ENCODE data around the gene CPLX3. TPM values are rescaled to one million over a fixed set of nuclear protein-coding genes. Genes with fewer than 3 reads are reported as not detected.

Gene CPLX3
- total RNA-seq, 4 donors from 2014 or later: not detected

DNA sequence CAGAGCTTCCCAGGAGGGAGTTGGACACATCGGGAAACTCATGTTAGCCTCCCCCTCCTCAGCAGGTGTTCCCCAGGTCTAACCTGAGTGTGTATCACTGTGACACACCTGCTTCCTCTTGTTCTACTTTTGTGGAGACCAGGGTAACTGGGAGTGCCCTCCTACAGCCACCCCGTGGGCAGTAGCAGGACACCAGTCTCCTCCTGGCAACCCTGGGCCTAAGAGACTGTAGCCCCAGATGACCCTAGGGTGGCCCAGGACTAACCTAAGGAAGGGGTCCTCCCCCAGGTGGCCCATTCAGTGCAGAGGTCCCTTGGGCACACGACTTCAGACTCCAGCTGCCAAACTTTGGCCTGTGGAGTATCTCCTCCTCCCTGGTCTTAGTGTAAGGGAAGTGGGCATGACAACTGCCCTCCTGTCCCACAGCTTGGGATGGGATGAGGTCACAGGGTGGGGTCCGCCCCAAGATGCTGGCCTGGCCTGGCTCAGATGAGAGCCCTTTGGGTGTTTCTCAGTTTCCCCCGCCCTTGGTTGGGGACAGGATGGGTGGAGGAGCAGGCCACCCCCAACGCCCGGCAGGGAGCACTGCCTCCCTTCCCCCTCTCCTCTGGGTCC, 39.8 kb upstream of the CPLX3 start:
- Histone ChIP-seq H3K27ac (peak overlapping the region in 3 of 4 donors; percentile 82 to 88 (median 88)), H3K4me3 (no peak overlapping the region), H3K27me3 (no peaks in the 10 kb centered on the region), H3K9me3 (no peaks in the 10 kb centered on the region), H3K36me3 (no peaks in the 10 kb centered on the region), H3K4me1 (peaks cover 0 to 93% (median 87%) of the 10 kb centered on the region in 4 donors)
- 56 to 65% methylated on average over 6 to 7 of the region's 7 CpGs for WGBS, 2 donors
- TF ChIP-seq, protein P1, sequence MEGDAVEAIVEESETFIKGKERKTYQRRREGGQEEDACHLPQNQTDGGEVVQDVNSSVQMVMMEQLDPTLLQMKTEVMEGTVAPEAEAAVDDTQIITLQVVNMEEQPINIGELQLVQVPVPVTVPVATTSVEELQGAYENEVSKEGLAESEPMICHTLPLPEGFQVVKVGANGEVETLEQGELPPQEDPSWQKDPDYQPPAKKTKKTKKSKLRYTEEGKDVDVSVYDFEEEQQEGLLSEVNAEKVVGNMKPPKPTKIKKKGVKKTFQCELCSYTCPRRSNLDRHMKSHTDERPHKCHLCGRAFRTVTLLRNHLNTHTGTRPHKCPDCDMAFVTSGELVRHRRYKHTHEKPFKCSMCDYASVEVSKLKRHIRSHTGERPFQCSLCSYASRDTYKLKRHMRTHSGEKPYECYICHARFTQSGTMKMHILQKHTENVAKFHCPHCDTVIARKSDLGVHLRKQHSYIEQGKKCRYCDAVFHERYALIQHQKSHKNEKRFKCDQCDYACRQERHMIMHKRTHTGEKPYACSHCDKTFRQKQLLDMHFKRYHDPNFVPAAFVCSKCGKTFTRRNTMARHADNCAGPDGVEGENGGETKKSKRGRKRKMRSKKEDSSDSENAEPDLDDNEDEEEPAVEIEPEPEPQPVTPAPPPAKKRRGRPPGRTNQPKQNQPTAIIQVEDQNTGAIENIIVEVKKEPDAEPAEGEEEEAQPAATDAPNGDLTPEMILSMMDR (IDR thresholded peaks at IDR 0.05): no peak
- TF ChIP-seq POLR2A (IDR thresholded peaks at IDR 0.05) (no peak), EP300 (IDR thresholded peaks at IDR 0.05) (no peak)
- DNase-seq (ENCODE audit: low spot score in 2 of 2): no peak

DNA sequence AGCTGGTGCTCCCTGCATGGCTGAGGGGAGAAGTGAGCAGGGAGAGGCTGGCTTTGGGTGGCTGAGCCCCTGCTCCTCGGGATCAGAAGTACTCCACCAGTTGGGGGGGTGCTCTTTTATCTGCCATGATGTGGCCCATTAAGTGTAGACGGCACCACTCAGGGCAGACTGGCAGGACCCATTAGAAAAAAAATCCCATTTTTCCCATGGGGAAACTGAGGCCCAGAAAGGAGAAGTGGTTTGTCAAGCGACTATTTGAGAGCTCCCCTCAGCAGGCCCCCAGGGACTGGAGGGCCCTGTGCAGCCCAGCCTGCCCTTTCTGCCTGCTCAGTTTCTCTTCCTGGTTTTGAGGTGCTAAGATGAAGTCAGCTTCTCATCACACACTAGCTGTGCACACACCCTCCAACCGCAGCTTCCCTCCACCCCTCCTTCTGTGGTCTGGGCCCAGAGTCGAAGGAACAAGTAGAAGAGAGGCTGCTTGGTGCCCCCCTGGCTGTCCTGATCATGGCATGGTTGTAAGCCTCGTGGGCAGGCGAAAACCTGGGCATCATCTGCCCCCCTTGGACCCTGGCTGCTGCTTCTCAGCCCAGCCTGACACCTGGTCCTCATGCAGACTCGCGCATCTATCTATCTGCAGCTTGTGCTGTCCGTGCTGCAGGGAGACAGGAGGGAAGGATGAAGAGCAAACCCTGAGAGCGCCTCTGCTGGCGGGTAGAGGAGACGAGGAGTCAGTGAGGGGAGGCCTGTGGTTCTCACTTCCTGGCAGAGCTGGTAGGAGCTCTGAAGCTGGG, 39.0 kb upstream of the CPLX3 start:
- Histone ChIP-seq H3K36me3 (no peaks in the 10 kb centered on the region), H3K9me3 (no peaks in the 10 kb centered on the region), H3K27ac (peak overlapping the region; percentile 17 to 88 (median 85)), H3K4me3 (peak overlapping the region in 2 of 4 donors; percentile 1 to 13), H3K4me1 (peaks cover 0 to 100% (median 94%) of the 10 kb centered on the region in 4 donors), H3K27me3 (no peaks in the 10 kb centered on the region)
- DNase-seq (ENCODE audit: low spot score in 2 of 2): peak in 1 of 2 donors; percentile 50
- TF ChIP-seq POLR2A (IDR thresholded peaks at IDR 0.05): no peak
- peak in 1 of 2 donors; percentile 59 for TF ChIP-seq EP300 (IDR thresholded peaks at IDR 0.05)
- TF ChIP-seq, protein P1 (IDR thresholded peaks at IDR 0.05): peak; percentile 24 to 48 (median 40)
- WGBS, 2 donors: 41 to 43% methylated on average over 13 of the region's 13 CpGs

DNA sequence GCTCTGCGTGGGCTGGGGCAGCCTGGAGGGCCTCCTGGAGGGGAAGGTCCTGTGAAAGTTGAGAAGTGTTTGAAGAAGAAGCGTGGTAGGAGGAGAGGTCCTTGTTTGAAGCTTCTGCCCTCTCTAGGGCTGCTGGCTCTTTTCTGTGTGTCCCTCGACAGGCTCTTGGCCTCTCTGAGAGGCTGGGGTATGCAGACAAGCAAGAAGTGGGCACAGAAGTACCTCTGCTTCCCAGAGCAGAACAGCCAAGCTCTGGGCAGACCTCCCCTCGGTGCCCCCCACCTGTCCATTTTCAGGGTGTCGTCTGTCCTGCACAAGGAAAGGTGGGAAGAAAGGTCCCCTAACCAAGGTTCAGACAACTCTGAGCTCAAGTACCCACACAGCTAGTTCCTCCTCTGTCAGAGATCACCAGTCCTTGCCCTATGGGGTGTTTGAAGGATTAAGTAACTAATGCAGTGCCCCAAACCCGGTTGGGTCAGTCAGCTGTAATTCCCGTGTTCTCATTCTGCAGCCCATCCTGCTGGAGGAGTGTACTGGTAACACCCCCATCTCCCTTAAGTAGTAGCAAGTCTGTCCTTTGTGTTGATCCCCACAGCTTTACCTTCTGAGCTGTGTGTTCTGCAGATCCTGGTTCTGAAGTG, 38.3 kb upstream of the CPLX3 start:
- 37 to 47% methylated on average over 7 of the region's 7 CpGs for WGBS, 2 donors
- H3K9me3 ChIP-seq: no peaks in the 10 kb centered on the region

DNA sequence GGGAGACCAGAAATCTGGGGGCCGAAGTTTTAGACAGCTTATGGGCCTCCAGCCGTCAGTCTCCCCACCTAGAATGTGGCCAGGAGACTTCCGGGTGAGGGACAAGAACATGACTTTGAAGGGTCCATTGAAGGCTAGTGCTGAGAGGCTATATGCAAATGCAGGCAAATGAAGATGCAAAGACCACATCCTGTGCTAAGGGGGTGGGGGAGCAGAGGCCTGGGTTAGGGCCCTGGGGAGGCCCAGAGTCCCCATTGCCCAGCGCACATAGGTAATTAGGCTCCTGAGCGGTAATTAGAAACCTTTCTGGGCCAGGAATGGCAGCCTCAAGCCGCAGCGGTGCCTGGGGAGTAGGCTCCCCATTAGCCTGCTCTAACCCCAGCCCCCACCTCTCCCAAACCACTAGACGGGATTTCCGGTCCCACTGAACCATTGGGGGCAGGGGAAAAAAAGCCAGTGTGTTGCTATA, 37.7 kb upstream of the CPLX3 start:
- H3K4me3 ChIP-seq: peak overlapping the region in 2 of 4 donors; percentile 13 to 30
- H3K27ac ChIP-seq: peak overlapping the region in 3 of 4 donors; percentile 82 to 88 (median 88)
- no peaks in the 10 kb centered on the region for H3K27me3 ChIP-seq
- 43 to 48% methylated on average over 9 of the region's 9 CpGs for WGBS, 2 donors
- H3K36me3 ChIP-seq: no peaks in the 10 kb centered on the region
- H3K4me1 ChIP-seq: peaks cover 0 to 100% (median 97%) of the 10 kb centered on the region in 4 donors
- no peak for DNase-seq (ENCODE audit: low spot score in 2 of 2)
- TF ChIP-seq EP300 (IDR thresholded peaks at IDR 0.05): no peak
- TF ChIP-seq, protein P1 (IDR thresholded peaks at IDR 0.05): no peak
- TF ChIP-seq POLR2A (IDR thresholded peaks at IDR 0.05): no peak
- H3K9me3 ChIP-seq: no peaks in the 10 kb centered on the region

More for the DNA sequence above, 38.3 kb upstream of the CPLX3 start:
- Histone ChIP-seq H3K36me3 (no peaks in the 10 kb centered on the region), H3K27me3 (no peaks in the 10 kb centered on the region), H3K4me3 (peak overlapping the region in 2 of 4 donors; percentile 1 to 13), H3K4me1 (peaks cover 0 to 100% (median 97%) of the 10 kb centered on the region in 4 donors), H3K27ac (peak overlapping the region; percentile 17 to 88 (median 85))
- no peak for DNase-seq (ENCODE audit: low spot score in 2 of 2)
- TF ChIP-seq, protein P1 (IDR thresholded peaks at IDR 0.05): no peak
